ENCODE data around the gene SLC1A2.

SLC1A2 gene

DNA sequence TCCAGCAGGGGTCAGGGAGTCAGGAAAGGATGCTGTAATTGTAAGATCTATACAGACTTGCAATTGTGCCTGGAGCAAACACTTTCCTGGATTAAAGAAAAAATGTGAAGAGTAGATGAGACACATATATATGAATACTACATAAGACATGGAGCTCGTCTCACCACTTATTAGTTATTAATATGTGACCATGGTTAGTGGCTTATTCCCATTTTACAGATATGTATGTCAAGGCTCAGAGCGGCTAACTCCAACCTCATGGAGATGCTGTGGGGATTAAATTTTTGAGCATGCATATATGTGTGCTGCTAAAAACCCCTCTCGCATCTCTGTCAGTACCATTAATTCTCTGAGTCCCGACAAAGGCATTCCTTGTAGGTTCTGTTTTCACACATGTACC lies 125.7 kb downstream of the SLC1A2 start:
- DNase-seq: no peak

GRCh38 chr11:35293035-35293434 lies 126.3 kb downstream of the SLC1A2 start:
- DNase-seq: no peak

DNA sequence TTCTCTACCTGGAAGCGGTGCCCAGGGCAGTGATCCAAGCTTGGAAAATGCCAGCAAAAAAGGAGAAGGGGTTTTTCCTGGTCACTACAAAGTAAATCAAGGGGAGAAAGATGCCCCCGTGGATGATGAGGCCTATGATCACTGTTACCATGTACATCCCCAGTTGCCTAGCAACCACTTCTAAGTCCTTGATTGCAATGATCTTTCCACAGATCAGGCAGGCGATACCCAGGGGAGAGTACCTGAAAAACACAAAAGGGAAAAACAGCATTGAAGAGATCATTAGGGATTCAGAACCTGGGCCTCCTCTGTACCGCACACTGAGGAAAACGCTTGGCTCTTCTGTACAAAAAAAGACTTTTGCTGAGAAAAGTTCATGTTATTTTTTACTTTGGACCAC lies 127.1 kb downstream of the SLC1A2 start:
- no peak for DNase-seq

GRCh38 chr11:35290876-35291275 lies 128.5 kb downstream of the SLC1A2 start:
- no peak for DNase-seq

DNA sequence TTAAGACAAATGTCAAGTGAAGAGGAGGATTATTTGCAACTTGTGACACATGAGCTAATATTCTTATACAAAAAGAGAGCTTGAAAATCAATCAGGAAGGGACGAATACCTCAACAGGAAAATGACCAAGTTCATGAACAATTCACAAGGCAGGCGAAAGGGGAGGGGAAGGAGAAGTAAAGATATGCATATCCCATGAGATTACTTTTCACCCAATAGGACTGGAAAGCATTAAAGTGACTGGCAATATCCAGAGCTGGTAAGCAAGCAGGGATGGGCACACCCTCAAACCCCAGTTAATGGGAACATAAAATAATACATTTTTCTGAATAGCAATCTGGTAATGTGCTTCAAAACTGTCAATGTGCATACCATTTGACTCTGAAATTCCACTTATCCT lies 129.5 kb downstream of the SLC1A2 start:
- no peak for DNase-seq

- DNase-seq: no peak
Measured at GRCh38 chr11:35288817-35289541, 130.4 kb downstream of the SLC1A2 start.

- DNase-seq: no peak
Measured at GRCh38 chr11:35288309-35288708, 131.0 kb downstream of the SLC1A2 start.

DNA sequence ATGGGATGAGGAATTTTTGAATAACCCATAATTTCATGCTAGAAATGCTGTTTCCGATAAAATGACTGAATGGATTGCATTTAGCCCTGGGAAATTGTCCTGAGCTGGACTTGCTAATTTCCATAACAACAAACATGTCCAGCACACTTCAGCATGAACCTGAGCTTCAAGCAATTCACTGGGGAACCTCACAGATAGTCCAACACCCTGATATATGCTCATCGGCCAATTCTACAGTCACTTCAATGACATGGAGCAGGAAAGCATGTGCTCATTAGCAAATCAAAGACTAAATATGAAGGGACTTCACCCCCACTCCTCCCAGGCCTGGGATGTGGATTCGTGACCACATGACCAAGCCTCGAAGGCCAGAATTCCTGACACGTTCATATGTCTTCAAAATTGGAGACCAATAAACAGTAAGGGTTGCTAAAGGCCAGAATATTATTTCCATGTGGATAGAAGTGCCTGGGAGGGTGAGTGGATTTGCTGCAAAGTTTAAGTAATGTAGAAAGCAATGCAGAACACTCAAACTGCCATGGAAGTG lies 131.9 kb downstream of the SLC1A2 start:
- no peak for DNase-seq

DNA sequence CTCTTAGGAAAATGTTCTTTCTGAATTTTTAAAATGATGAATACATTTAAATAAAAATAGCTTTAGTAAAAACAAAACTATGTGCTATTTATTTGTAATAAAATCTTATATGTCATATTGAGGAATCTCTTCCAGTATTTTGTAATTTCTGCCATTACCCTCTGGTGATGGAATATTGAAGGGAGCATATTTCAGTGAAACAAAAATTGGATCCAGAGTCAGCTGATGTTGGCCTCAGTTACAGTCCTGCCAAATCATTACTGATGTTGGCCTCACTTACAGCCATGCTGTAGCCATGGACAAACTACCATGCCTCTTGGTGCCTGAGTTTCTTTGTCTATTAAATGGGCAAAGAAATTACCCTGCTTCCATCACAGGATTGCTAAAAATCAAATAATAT lies 133.2 kb downstream of the SLC1A2 start:
- no peak for DNase-seq

GRCh38 chr11:35285471-35285870 lies 133.9 kb downstream of the SLC1A2 start:
- no peak for DNase-seq

DNA sequence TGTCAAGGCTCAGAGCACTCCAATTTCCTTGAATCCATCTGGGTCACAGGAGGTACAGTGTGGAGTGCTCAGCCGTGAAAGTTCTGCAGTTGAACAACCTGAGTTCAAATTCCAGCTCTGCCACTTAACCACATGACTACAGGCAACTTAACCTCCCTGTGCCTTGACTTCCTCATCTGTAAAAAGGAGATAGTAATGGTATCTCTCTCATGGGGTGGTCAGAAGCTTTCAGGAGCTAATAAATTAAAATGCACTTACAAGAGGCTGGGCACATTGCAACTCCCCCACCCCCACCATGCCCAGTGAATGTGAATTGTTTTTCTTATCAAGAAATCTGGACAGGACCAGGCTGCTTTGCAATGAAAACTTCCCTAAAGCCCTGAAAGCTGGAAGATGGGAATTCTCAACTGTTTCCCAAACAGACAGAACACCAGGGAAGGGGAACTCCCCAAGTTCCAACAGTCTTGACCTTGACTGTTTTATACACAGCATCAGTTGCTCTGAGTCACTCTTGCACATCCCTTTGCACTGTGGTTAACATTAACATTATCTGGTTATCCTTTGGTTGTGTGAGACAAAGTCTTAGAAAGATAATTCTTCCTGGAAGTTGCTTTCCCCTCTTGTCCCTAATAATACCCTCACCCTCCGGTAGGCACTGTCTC lies 137.0 kb downstream of the SLC1A2 start:
- DNase-seq: no peak

- no peak for DNase-seq
Measured at GRCh38 chr11:35281169-35281688, 138.1 kb downstream of the SLC1A2 start.

GRCh38 chr11:35280727-35281126 lies 138.6 kb downstream of the SLC1A2 start:
- DNase-seq: no peak

GRCh38 chr11:35277827-35278226 lies 141.5 kb downstream of the SLC1A2 start:
- no peak for DNase-seq

DNA sequence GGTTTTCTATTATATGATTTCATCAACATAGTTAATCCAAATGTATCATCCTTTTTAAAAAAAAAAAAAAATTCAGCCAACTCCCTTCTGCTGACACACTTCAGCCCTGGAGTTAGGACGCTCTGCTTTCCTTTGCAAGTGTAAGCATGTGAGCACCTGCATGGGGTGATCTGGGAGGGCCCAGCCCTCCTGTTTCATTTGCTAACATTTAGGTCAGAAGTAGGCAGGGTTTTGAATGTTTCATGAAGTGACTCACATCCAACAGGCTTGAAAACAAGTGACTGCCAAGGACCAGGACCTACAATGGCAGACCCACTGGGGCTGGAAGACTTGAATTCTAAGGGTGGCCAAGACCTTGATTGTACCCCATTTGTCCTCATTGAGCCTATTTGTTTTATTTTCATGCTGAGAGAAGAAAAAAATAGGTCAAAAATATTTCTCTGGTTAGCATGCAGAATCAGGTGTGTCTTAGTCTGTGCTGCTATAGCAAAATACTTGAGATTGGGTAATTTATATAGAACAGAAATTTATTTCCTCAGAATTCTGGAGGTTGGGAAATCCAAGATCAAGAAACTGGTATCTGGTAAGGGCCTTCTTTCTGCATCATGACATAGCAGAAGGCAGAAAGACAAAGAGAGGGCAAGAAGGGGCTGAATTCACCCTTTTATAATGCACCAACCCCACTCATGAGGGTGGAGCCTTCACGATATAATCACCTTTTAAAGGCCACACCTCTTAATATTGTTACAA lies 142.8 kb downstream of the SLC1A2 start:
- peak; percentile 45 for DNase-seq

- no peak for DNase-seq
Measured at GRCh38 chr11:35275786-35276170, 143.6 kb downstream of the SLC1A2 start.

- DNase-seq: peak; percentile 16
Measured at GRCh38 chr11:35274909-35275785, 144.2 kb downstream of the SLC1A2 start.

DNA sequence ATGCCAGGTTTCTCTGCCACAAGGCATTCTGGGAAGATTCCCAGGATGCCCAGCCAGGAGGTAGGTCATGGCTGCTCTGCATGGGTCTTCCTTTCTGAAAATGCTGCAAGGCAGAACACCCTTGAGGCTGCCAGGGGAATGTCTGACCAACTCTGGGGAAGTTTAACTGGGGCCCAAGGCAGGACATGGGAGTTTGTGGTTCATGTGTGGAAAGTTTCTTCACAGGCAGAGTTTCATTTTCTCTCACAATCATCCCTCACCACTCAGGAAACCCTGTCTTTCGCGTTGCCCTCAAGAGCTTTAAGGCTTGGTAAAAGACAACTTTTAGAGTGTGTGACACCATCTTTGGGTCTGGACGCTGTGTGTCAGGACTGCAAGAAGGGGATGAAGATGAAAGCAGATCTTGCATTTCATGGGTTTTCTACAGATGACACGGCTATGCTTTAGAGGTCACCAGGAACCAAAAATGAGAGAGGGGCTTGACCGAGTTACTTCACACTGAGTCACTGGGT lies 146.9 kb downstream of the SLC1A2 start:
- peak; percentile 55 for DNase-seq

GRCh38 chr11:35271031-35271430 lies 148.3 kb downstream of the SLC1A2 start:
- DNase-seq: no peak

DNA sequence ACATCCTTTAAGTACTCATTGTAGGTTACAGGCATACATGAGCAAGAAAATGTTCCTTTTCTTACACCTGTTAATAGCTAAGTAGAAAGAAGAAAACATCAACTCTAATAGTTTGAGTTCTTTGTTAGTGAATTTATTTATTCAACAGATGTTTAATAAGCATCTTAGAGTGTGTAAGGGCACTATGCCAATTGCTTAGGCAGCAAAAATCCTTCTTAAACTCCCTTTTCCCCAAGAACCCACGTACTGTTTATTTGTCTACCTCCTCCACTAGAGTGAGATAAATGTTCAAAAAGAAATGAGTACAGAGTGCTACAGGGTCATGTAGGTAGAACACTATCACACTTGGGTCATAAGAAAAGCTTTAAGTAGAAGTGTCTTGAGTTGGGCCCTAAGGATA lies 149.0 kb downstream of the SLC1A2 start:
- DNase-seq: no peak

DNA sequence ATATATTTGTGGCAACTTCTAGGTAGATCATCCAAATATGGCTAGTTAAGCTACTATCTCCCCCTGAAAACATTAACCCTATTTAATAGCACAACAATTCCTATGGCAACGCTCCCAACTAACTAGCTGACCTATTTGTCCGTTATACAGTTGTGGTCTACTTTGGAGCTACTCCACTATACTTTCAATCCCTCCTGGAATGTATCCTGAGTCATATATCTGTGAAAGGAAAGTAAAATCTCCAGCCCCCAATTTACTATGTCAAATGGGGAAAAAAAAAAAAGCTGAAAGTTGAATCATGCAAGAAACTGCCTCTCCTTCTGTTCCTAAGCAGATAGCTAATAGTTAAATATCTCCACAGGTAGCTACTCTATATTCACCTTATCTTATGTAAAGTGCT lies 151.9 kb downstream of the SLC1A2 start:
- no peak for DNase-seq
